Stomach smooth muscle (tissue), 2 donors: ENCODE results near the gene SDHB.

Source experiments
- H3K27ac ChIP-seq: one replicate; pipeline ENCODE4 v1.7.0; 2013; ENCODE audit warnings: mild to moderate bottlenecking, low read length, inconsistent platforms
- H3K27me3 ChIP-seq, 2 donors: one replicate each; pipeline ENCODE4 v1.7.0; 2013; ENCODE audit warnings: low read length in 2 of 2; ENCODE audit not compliant: insufficient read depth in 2 of 2, control insufficient read depth in 1 of 2
- H3K36me3 ChIP-seq, 2 donors: one replicate each; pipeline ENCODE4 v1.7.0; 2013; ENCODE audit warnings: low read length in 2 of 2; ENCODE audit not compliant: control insufficient read depth in 2 of 2, insufficient read depth in 2 of 2
- H3K4me1 ChIP-seq: one replicate; pipeline ENCODE4 v1.7.0; 2013; ENCODE audit warnings: low read length; ENCODE audit not compliant: control insufficient read depth, insufficient read depth
- H3K4me3 ChIP-seq, 2 donors: one replicate each; pipeline ENCODE4 v1.7.0; 2013; ENCODE audit warnings: low read length in 2 of 2
- H3K9ac ChIP-seq, 2 donors: one replicate each; pipeline ENCODE4 v1.7.0; 2013; ENCODE audit warnings: low read length in 2 of 2, mild to moderate bottlenecking in 1 of 2
- H3K9me3 ChIP-seq, 2 donors: one replicate each; pipeline ENCODE4 v1.7.0; 2013; ENCODE audit warnings: low read length in 2 of 2; ENCODE audit not compliant: control insufficient read depth in 2 of 2
- donor health status: healthy.
- donor health status: Pancreatic carcinoma.

SDHB gene

GRCh38 chr1:17027403-17027802 lies 26.4 kb downstream of the SDHB start:
- peaks cover 51 to 66% of the 10 kb centered on the region in 2 donors for H3K36me3 ChIP-seq
- H3K27me3 ChIP-seq, result no peaks in the 10 kb centered on the region
- H3K27ac ChIP-seq, result no peak overlapping the region
- H3K9me3 ChIP-seq, result no peaks in the 10 kb centered on the region
- H3K4me3 ChIP-seq, result no peak overlapping the region
- no peak overlapping the region for H3K9ac ChIP-seq
- H3K4me1 ChIP-seq, result no peaks in the 10 kb centered on the region

GRCh38 chr1:17024721-17025120 lies 29.1 kb downstream of the SDHB start:
- Histone ChIP-seq H3K27me3 (no peaks in the 10 kb centered on the region), H3K4me3 (no peak overlapping the region), H3K9me3 (no peaks in the 10 kb centered on the region), H3K9ac (no peak overlapping the region), H3K36me3 (peaks cover 68 to 80% of the 10 kb centered on the region in 2 donors), H3K27ac (no peak overlapping the region), H3K4me1 (no peaks in the 10 kb centered on the region)

- Histone ChIP-seq H3K9ac (no peak overlapping the region), H3K27me3 (no peaks in the 10 kb centered on the region), H3K9me3 (no peaks in the 10 kb centered on the region), H3K27ac (no peak overlapping the region), H3K4me3 (no peak overlapping the region), H3K4me1 (no peaks in the 10 kb centered on the region), H3K36me3 (peaks cover 68 to 83% of the 10 kb centered on the region in 2 donors)
These were observed 30.3 kb downstream of the SDHB start for GRCh38 chr1:17023573-17023972.

GRCh38 chr1:17023102-17023501 lies 30.7 kb downstream of the SDHB start:
- H3K27ac ChIP-seq, result no peak overlapping the region
- H3K36me3 ChIP-seq, result peaks cover 68 to 83% of the 10 kb centered on the region in 2 donors
- no peaks in the 10 kb centered on the region for H3K9me3 ChIP-seq
- H3K4me3 ChIP-seq, result no peak overlapping the region
- no peak overlapping the region for H3K9ac ChIP-seq
- no peaks in the 10 kb centered on the region for H3K4me1 ChIP-seq
- no peaks in the 10 kb centered on the region for H3K27me3 ChIP-seq

- no peak overlapping the region for H3K4me3 ChIP-seq
- H3K9ac ChIP-seq, result no peak overlapping the region
- no peaks in the 10 kb centered on the region for H3K9me3 ChIP-seq
- H3K27me3 ChIP-seq, result no peaks in the 10 kb centered on the region
- no peak overlapping the region for H3K27ac ChIP-seq
- H3K4me1 ChIP-seq, result no peaks in the 10 kb centered on the region
- H3K36me3 ChIP-seq, result peaks cover 60 to 71% of the 10 kb centered on the region in 2 donors
These were observed 31.9 kb downstream of the SDHB start for GRCh38 chr1:17021896-17022295.

GRCh38 chr1:17020502-17020901 lies 33.3 kb downstream of the SDHB start:
- Histone ChIP-seq H3K4me3 (no peak overlapping the region), H3K9me3 (no peaks in the 10 kb centered on the region), H3K27ac (no peak overlapping the region), H3K9ac (no peak overlapping the region), H3K27me3 (no peaks in the 10 kb centered on the region), H3K36me3 (peaks cover 60 to 64% of the 10 kb centered on the region in 2 donors), H3K4me1 (no peaks in the 10 kb centered on the region)

GRCh38 chr1:17018849-17019248 lies 35.0 kb downstream of the SDHB start:
- no peaks in the 10 kb centered on the region for H3K4me1 ChIP-seq
- peaks cover 51 to 52% of the 10 kb centered on the region in 2 donors for H3K36me3 ChIP-seq
- no peak overlapping the region for H3K4me3 ChIP-seq
- no peak overlapping the region for H3K9ac ChIP-seq
- no peaks in the 10 kb centered on the region for H3K9me3 ChIP-seq
- no peak overlapping the region for H3K27ac ChIP-seq
- H3K27me3 ChIP-seq, result no peaks in the 10 kb centered on the region

- Histone ChIP-seq H3K27ac (no peak overlapping the region), H3K36me3 (peaks cover 38 to 39% of the 10 kb centered on the region in 2 donors), H3K4me1 (peaks cover 2% of the 10 kb centered on the region), H3K9me3 (no peaks in the 10 kb centered on the region), H3K9ac (no peak overlapping the region), H3K27me3 (no peaks in the 10 kb centered on the region), H3K4me3 (no peak overlapping the region)
These were observed 36.4 kb downstream of the SDHB start for GRCh38 chr1:17017435-17017834.

GRCh38 chr1:17016317-17016661 lies 37.5 kb downstream of the SDHB start:
- no peaks in the 10 kb centered on the region for H3K27me3 ChIP-seq
- H3K4me1 ChIP-seq, result peaks cover 8% of the 10 kb centered on the region
- no peaks in the 10 kb centered on the region for H3K9me3 ChIP-seq
- no peak overlapping the region for H3K4me3 ChIP-seq
- no peak overlapping the region for H3K9ac ChIP-seq
- H3K27ac ChIP-seq, result no peak overlapping the region
- H3K36me3 ChIP-seq, result peaks cover 28 to 29% of the 10 kb centered on the region in 2 donors

GRCh38 chr1:17014671-17015567 lies 38.9 kb downstream of the SDHB start:
- Histone ChIP-seq H3K9me3 (no peaks in the 10 kb centered on the region), H3K27ac (no peak overlapping the region), H3K36me3 (peaks cover 15% of the 10 kb centered on the region in 2 donors), H3K4me1 (peaks cover 20% of the 10 kb centered on the region), H3K4me3 (no peak overlapping the region), H3K9ac (no peak overlapping the region), H3K27me3 (no peaks in the 10 kb centered on the region)
